Transverse colon (tissue), 4 donors: Measurements from ENCODE around the gene PPM1N. TPM values are rescaled to one million over a fixed set of nuclear protein-coding genes. Genes with fewer than 3 reads are reported as not detected.
A peak's percentile ranks its signal among the peaks of the same experiment; 100 is the strongest.

Experiments
- DNase-seq: peaks from one replicate; pipeline ENCODE4 v3.0.0-alpha.2; 2019
- H3K27ac ChIP-seq, 4 donors: fragments of 200-600 bp; sonication (generic); 2 replicates each; pipeline ENCODE4 v1.5.1; 2016 to 2018; ENCODE audit warnings: inconsistent platforms in 4 of 4
- H3K27me3 ChIP-seq: fragments of 200-600 bp; sonication (generic); 2 replicates; pipeline ENCODE4 v1.5.1; 2017; ENCODE audit warnings: inconsistent platforms
- H3K36me3 ChIP-seq, 4 donors: fragments of 200-600 bp; sonication (generic); 2 replicates each; pipeline ENCODE4 v1.5.1; 2017 to 2019; ENCODE audit warnings: inconsistent platforms in 4 of 4
- H3K4me1 ChIP-seq, 4 donors: fragments of 200-600 bp; sonication (generic); 2 replicates each; pipeline ENCODE4 v1.5.1; 2017 to 2020; ENCODE audit warnings: inconsistent platforms in 4 of 4
- H3K4me3 ChIP-seq, 4 donors: fragments of 200-600 bp; sonication (generic); 1 replicate in 1 of 4; 2 replicates in 3 of 4; pipeline versions ENCODE4 v1.5.1 to v1.6.1; 2017 to 2019; ENCODE audit warnings: inconsistent platforms in 4 of 4
- H3K9me3 ChIP-seq, 2 donors: fragments of 200-600 bp; sonication (generic); 2 replicates each; pipeline ENCODE4 v1.5.1; 2017 to 2019; ENCODE audit warnings: inconsistent platforms in 2 of 2
- EP300 ChIP-seq: sonication (generic); formaldehyde crosslinking; IDR thresholded peaks from one replicate; pipeline ENCODE4 v1.6.1; 2017; ENCODE audit warnings: antibody characterized with exemption, low read depth
- POLR2AphosphoS5 ChIP-seq, 3 donors: sonication (generic); formaldehyde crosslinking; IDR thresholded peaks; one replicate each; pipeline ENCODE4 v1.6.1; 2016; ENCODE audit warnings: antibody characterized with exemption in 3 of 3
- WGBS, 2 donors: methylation state at CpG; one replicate each; pipeline ENCODE4 v1.1.5; 2018; ENCODE audit warnings: low coverage in 1 of 2; 5-methylcytosine and 5-hydroxymethylcytosine counted together
- in situ Hi-C, 4 donors: fragments of 200-750 bp; cut with MboI; loops; one replicate each; pipeline versions ENCODE4 v1.15.0 to v1.15.1; 2017; ENCODE audit warnings: low sequenced_read_pairs in 3 of 4, low pct_ligation_motif_present in 1 of 4, low pct_unique_long_range_greater_than_20kb in 1 of 4
- intact Hi-C: fragments of 100-400 bp; cut with DNase I; formaldehyde crosslinking; loops from one replicate; pipeline ENCODE4 v1.15.1; 2023; ENCODE audit warnings: low total_unique reads
- total RNA-seq, 4 donors: library from RNA; depleted of rRNA; stranded (reverse); fragments of >200 nt; gene quantifications; one replicate each; pipeline ENCODE4 v1.1.0, GENCODE V29; 2016

PPM1N gene
- total RNA-seq, 4 donors from 2014 or later = 1.00 to 4.3 (median 1.4) TPM; not detected in 1

- peak; percentile 85 for DNase-seq
- intact Hi-C loops = no loop called here
- no peak for TF ChIP-seq EP300
- peak in 2 of 3 donors; percentile 39 to 51 for TF ChIP-seq POLR2AphosphoS5 (IDR thresholded peaks at IDR 0.05)
Observed at GRCh38 chr19:45547965-45548609, 49.8 kb downstream of the PPM1N start.

More at GRCh38 chr19:45547965-45548609, 49.8 kb downstream of the PPM1N start:
- H3K27ac ChIP-seq = peak overlapping the region; percentile 32 to 70 (median 69)
- H3K36me3 ChIP-seq = no peaks in the 10 kb centered on the region
- 77% methylated on average over 9 of the region's 9 CpGs; no CpG with 5 or more reads in 1 of the 2 donors for WGBS, 2 donors
- H3K9me3 ChIP-seq = no peaks in the 10 kb centered on the region
- peaks cover 0 to 10% (median 4%) of the 10 kb centered on the region in 4 donors for H3K4me1 ChIP-seq
- no peak overlapping the region for H3K4me3 ChIP-seq
- in situ Hi-C loops = no loop called here
- no peaks in the 10 kb centered on the region for H3K27me3 ChIP-seq

Other genes with a start within 250 kb of the PPM1N start
- gene MARK4, start 247.2 kb upstream of the PPM1N start, total RNA-seq = 10 to 100 TPM; 11.0 to 40.8 (median 13.2) TPM
- gene CKM, start 175.6 kb upstream of the PPM1N start, total RNA-seq = 10 to 100 TPM in 2 of 4 donors, 1 to 10 TPM in 1, not detected in 1; 4.0 to 32.2 (median 27.9) TPM
- not detected for gene KLC3, start 157.7 kb upstream of the PPM1N start, total RNA-seq
- 10 to 100 TPM in 1 of 4 donors, 1 to 10 TPM in 3; 3.0 to 46.2 (median 9.2) TPM for gene ERCC2, start 127.9 kb upstream of the PPM1N start, total RNA-seq
- 100 to 1,000 TPM in 1 of 4 donors, 10 to 100 TPM in 3; 28.5 to 298 (median 44.4) TPM for gene PPP1R13L, start 93.4 kb upstream of the PPM1N start, total RNA-seq
- gene POLR1G, start 91.8 kb upstream of the PPM1N start, total RNA-seq = 1 to 10 TPM in 3 of 4 donors, under 1 TPM in 1; 1.00 to 3.5 (median 1.2) TPM
- 10 to 100 TPM; 38.8 to 42.6 (median 40.0) TPM for gene ERCC1, start 74.5 kb upstream of the PPM1N start, total RNA-seq
- 10 to 100 TPM; 14.5 to 64.7 (median 25.6) TPM for gene FOSB, start 30.4 kb upstream of the PPM1N start, total RNA-seq
- gene RTN2, start 1.4 kb upstream of the PPM1N start, total RNA-seq = 10 to 100 TPM in 1 of 4 donors, 1 to 10 TPM in 1, not detected in 2; 5.7 to 13.5 TPM
- gene VASP, start 9.0 kb downstream of the PPM1N start, total RNA-seq = 100 to 1,000 TPM; 167 to 465 (median 204) TPM
- 10 to 100 TPM in 1 of 4 donors, 1 to 10 TPM in 3; 6.7 to 10.8 (median 8.6) TPM for gene OPA3, start 86.4 kb downstream of the PPM1N start, total RNA-seq
- 1 to 10 TPM in 1 of 4 donors, under 1 TPM in 3; 0.27 to 1.4 (median 0.43) TPM for gene GPR4, start 103.8 kb downstream of the PPM1N start, total RNA-seq
- gene EML2, start 141.0 kb downstream of the PPM1N start, total RNA-seq = 10 to 100 TPM; 40.8 to 64.3 (median 60.0) TPM
- gene GIPR, start 169.8 kb downstream of the PPM1N start, total RNA-seq = 10 to 100 TPM; 10.1 to 40.4 (median 14.1) TPM
- 100 to 1,000 TPM in 2 of 4 donors, 10 to 100 TPM in 2; 39.3 to 407 (median 93.4) TPM for gene SNRPD2, start 193.5 kb downstream of the PPM1N start, total RNA-seq
- 10 to 100 TPM in 1 of 4 donors, 1 to 10 TPM in 2, under 1 TPM in 1; 0.75 to 17.3 (median 7.2) TPM for gene QPCTL, start 194.2 kb downstream of the PPM1N start, total RNA-seq
- gene FBXO46, start 232.5 kb downstream of the PPM1N start, total RNA-seq = 10 to 100 TPM; 14.1 to 40.8 (median 19.6) TPM
- gene MEIOSIN, start 235.0 kb downstream of the PPM1N start, total RNA-seq = not detected